ENCODE results near the gene CDH12.

GRCh38 chr5:22842574-22842973 lies 10.6 kb downstream of the CDH12 start:
- TF ChIP-seq CTCF (IDR thresholded peaks at IDR 0.05; ENCODE audit: insufficient read depth, low read length) (no peak), GABPA (IDR thresholded peaks at IDR 0.05; ENCODE audit: low read depth) (no peak), POLR2AphosphoS5 (IDR thresholded peaks at IDR 0.05; ENCODE audit: low read depth) (no peak), SPI1 (IDR thresholded peaks at IDR 0.05; ENCODE audit: borderline replicate concordance, low read depth) (no peak)
- TF ChIP-seq, protein P1, sequence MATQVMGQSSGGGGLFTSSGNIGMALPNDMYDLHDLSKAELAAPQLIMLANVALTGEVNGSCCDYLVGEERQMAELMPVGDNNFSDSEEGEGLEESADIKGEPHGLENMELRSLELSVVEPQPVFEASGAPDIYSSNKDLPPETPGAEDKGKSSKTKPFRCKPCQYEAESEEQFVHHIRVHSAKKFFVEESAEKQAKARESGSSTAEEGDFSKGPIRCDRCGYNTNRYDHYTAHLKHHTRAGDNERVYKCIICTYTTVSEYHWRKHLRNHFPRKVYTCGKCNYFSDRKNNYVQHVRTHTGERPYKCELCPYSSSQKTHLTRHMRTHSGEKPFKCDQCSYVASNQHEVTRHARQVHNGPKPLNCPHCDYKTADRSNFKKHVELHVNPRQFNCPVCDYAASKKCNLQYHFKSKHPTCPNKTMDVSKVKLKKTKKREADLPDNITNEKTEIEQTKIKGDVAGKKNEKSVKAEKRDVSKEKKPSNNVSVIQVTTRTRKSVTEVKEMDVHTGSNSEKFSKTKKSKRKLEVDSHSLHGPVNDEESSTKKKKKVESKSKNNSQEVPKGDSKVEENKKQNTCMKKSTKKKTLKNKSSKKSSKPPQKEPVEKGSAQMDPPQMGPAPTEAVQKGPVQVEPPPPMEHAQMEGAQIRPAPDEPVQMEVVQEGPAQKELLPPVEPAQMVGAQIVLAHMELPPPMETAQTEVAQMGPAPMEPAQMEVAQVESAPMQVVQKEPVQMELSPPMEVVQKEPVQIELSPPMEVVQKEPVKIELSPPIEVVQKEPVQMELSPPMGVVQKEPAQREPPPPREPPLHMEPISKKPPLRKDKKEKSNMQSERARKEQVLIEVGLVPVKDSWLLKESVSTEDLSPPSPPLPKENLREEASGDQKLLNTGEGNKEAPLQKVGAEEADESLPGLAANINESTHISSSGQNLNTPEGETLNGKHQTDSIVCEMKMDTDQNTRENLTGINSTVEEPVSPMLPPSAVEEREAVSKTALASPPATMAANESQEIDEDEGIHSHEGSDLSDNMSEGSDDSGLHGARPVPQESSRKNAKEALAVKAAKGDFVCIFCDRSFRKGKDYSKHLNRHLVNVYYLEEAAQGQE (IDR thresholded peaks at IDR 0.05; ENCODE audit: insufficient replicate concordance, low read depth), result no peak
